HG03139 (cell line): ENCODE measurements around the gene IL1RAPL1.
"Not testable (repeated sequence)": the region's sequence is repeated elsewhere in the genome, so short reads cannot be mapped to it uniquely, and the experiment has no call there.

Source experiments
- ATAC-seq: cut with Tn5 transposase; IDR thresholded peaks from one replicate; pipeline ENCODE4 v1.9.1; 2021; ENCODE audit not compliant: unreplicated experiment

IL1RAPL1 gene

GRCh38 chrX:28766561-28766960, 179.3 kb downstream of the IL1RAPL1 start:
- ATAC-seq: not testable (repeated sequence)

GRCh38 chrX:28773807-28774206, 186.6 kb downstream of the IL1RAPL1 start:
- ATAC-seq: no peak

GRCh38 chrX:28787206-28787605, 200.0 kb downstream of the IL1RAPL1 start:
- ATAC-seq: no peak

GRCh38 chrX:28800671-28801070, 213.4 kb downstream of the IL1RAPL1 start:
- ATAC-seq: not testable (repeated sequence)

GRCh38 chrX:28802625-28803024, 215.4 kb downstream of the IL1RAPL1 start:
- no peak for ATAC-seq

- no peak for ATAC-seq
Measured at GRCh38 chrX:28835991-28836390, 248.7 kb downstream of the IL1RAPL1 start.

GRCh38 chrX:28843817-28844216, 256.6 kb downstream of the IL1RAPL1 start:
- no peak for ATAC-seq

- no peak for ATAC-seq
Measured at GRCh38 chrX:28847423-28847822, 260.2 kb downstream of the IL1RAPL1 start.

GRCh38 chrX:28848707-28849106, 261.5 kb downstream of the IL1RAPL1 start:
- no peak for ATAC-seq

- ATAC-seq: no peak
Measured at GRCh38 chrX:28850955-28851354, 263.7 kb downstream of the IL1RAPL1 start.

- no peak for ATAC-seq
Measured at GRCh38 chrX:28851871-28852270, 264.6 kb downstream of the IL1RAPL1 start.

GRCh38 chrX:28854637-28855036, 267.4 kb downstream of the IL1RAPL1 start:
- no peak for ATAC-seq

GRCh38 chrX:28876408-28876807, 289.2 kb downstream of the IL1RAPL1 start:
- no peak for ATAC-seq

GRCh38 chrX:28876901-28877300, 289.7 kb downstream of the IL1RAPL1 start:
- no peak for ATAC-seq

GRCh38 chrX:28880136-28880535, 292.9 kb downstream of the IL1RAPL1 start:
- ATAC-seq: no peak

GRCh38 chrX:28884823-28885222, 297.6 kb downstream of the IL1RAPL1 start:
- ATAC-seq: no peak

- no peak for ATAC-seq
Measured at GRCh38 chrX:28888416-28888815, 301.2 kb downstream of the IL1RAPL1 start.

GRCh38 chrX:28889591-28890090, 302.4 kb downstream of the IL1RAPL1 start:
- no peak for ATAC-seq

GRCh38 chrX:28901637-28902036, 314.4 kb downstream of the IL1RAPL1 start:
- ATAC-seq: no peak

- ATAC-seq: no peak
Measured at GRCh38 chrX:28910487-28910886, 323.2 kb downstream of the IL1RAPL1 start.

- no peak for ATAC-seq
Measured at GRCh38 chrX:28920153-28920943, 333.1 kb downstream of the IL1RAPL1 start.

- ATAC-seq: no peak
Measured at GRCh38 chrX:28922106-28922505, 334.9 kb downstream of the IL1RAPL1 start.

- no peak for ATAC-seq
Measured at GRCh38 chrX:28946846-28947245, 359.6 kb downstream of the IL1RAPL1 start.
